GM21619 (cell line): ENCODE measurements around the gene DPYSL4.

ENCODE experiments used
- ATAC-seq: cut with Tn5 transposase; IDR thresholded peaks from one replicate; pipeline ENCODE4 v1.9.1; 2021; ENCODE audit not compliant: unreplicated experiment

DPYSL4 gene

GRCh38 chr10:132186488-132187429 lies at the start of gene DPYSL4:
Gene DPYSL4 (plus strand): TSS chr10:132186948. CDS start chr10:132187064, 116 bp downstream.
- no peak for ATAC-seq

- no peak for ATAC-seq
These were observed 49.4 kb upstream of the DPYSL4 start for GRCh38 chr10:132137111-132138072.

- ATAC-seq, result no peak
These were observed 48.6 kb upstream of the DPYSL4 start for GRCh38 chr10:132138133-132138532.

DNA sequence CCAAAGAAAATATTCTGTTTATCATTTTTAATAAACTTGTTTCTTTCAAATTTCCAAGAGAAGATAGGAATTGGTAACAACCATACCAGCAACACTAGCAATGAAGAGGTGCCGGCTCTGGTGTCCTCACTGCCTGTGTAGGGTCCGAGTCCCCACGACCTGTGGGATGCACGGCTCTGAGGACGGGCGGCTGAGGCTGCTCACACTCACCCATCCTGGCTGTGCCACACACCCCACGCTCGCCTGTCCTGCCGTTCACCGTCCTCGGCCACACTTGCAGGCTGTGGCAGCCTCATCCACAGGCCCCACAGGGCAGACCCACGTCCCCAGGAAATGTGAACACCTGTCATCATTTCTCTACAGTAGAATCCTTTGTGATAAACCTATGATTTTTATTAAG lies 48.2 kb upstream of the DPYSL4 start:
- no peak for ATAC-seq

DNA sequence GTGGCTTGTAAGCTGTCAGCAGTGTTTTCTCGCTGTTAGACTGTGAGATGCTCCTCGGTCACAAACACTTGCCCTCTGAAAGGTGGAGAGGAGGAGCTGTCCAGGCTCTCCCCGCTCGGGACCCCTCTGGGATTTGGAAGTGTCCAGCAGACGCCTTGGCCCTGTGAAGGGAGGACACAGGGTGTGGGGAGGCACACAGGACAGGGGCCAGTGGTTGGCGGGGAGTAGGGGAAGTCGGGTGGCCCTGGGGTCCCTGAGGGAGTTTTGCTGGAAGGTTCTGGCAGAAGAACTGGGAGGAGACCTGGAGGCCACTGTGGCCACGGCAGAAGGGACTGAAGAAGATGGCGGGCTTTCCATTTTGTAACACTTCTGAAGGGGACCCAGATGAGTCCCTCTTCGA lies 47.2 kb upstream of the DPYSL4 start:
- ATAC-seq, result no peak

- ATAC-seq, result no peak
These were observed 46.4 kb upstream of the DPYSL4 start for GRCh38 chr10:132140167-132140925.

DNA sequence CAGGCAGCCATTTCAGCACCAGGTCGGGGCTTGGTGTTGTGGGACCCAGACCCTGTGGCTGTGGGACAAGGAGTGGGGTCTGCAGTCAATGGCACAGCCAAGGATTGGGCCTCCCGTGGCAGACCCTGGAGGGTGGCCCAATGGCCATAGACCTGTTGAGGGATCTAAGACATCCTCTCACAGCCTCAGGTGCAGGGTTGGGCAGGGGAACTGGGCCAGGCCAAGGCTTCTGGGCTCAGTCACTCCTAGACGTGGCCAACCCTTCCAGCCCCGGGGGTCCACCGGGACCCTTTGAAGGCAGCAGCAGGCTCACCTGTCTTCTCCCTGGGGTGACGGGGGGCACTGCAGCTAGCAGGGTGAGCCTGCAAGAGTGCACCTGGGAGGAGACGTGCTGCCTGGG lies 45.7 kb upstream of the DPYSL4 start:
- ATAC-seq, result no peak

GRCh38 chr10:132141526-132142395 lies 45.0 kb upstream of the DPYSL4 start:
- ATAC-seq, result no peak

DNA sequence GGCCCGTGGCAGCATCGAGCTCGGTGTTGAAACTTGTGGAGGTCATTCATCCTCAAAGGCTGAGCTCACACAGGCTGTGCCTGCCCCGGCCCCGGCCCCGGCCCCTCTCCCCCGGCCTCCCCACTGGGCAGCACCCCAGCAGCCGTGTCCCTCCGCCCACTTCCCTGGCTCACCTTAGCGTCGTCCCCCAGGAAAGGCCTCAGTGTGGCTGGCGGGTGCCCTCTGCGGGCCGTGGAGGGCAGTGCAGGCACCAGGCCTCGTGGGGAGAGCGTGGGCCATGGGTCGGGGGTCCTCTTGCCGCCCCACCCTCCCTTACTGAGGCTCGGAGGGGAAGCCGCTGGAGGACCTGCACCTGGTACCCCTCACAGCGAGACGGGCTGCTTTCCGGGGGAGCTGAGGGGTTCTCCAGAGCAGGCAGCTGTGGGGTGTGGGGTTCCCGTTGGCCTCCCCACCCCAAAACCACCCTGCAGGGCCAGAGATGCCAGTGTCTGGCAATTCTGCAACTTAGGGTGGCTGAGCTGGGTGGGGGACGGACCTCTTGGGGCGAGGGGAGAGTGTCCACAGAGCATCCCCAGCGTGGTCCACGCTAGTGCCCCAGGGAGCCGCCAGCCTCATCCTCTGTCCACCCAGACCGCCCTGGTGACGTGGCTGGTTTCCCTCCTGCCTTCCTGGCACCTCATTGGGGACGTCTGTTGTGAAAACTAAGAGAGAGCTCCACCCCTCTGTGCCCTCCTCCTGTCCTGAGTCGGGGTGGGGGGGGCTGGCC lies 44.2 kb upstream of the DPYSL4 start:
- no peak for ATAC-seq

GRCh38 chr10:132143162-132143561 lies 43.6 kb upstream of the DPYSL4 start:
- ATAC-seq, result no peak

DNA sequence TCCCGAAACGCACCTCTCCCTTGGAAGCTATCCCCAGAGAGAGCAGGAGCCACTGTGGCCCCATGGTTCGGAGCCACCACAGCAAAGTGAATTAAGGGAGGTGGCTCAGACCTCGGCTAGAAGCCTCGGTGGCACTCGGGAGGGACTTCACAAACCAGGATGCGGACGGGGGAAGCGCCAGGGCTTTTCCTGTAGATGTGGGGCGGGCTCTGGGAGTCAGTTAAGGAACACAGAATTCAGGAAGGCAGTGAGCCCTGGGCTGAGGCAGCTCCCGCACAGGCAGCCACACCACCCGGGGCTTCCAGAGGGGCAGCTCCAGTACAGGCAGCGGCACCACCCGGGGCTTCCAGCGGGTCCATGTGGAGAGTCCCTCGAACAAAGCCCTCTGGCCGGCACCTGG lies 42.7 kb upstream of the DPYSL4 start:
- no peak for ATAC-seq

GRCh38 chr10:132145002-132145401 lies 41.7 kb upstream of the DPYSL4 start:
- ATAC-seq, result no peak

DNA sequence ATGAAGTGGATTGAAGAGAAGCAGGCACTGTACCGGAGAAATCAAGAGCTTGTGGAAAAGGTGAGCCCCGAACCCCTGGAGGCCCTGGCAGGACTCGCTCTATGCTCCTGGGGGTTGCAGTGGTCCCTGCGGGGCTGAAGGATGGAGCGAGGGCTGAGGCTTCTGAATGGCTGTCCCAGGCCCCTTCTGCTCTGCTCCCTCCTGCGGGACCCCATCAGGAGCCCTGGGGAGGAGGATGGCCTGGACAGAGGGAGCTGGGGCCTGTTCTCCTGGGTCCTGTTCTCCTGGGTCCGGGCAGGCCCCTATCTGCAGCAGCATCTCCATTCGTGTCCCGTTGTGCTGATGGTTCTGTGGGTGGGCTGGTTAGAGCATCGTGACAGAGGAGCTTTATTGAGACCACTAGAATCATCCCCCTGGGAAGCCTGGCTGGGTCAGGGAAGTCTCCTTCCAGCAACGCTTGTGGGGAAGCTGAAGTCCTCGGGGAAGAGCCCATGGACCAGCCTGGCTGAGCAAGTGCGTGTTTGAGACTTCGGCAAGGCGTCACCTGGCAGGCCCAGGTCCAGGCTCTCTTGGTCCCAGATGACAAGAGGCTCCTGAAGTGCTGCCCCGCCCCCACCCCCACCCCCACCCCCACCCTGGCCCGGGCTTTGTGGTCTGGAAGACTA lies 41.1 kb upstream of the DPYSL4 start:
- no peak for ATAC-seq

DNA sequence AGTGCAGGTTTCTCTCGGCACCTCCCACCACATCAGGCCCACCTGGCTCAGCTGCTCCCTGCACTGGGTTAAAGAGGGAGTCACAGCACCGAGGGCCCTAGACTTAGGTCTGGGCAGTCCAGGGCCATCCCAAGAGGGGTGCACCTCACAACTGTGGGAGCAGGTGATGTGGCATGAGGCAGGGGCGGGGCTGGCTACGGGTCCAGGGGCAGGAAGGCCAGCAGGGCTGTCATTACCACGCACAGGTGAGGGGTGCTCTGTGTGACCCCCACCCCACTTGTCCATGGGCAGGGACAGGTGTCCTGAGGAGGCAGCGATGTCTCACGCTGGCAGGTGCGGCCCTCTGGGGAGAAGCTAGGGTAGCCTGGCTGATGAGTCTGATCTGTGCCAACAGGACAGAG lies 40.5 kb upstream of the DPYSL4 start:
- ATAC-seq, result no peak

GRCh38 chr10:132146941-132147915 lies 39.5 kb upstream of the DPYSL4 start:
- no peak for ATAC-seq

DNA sequence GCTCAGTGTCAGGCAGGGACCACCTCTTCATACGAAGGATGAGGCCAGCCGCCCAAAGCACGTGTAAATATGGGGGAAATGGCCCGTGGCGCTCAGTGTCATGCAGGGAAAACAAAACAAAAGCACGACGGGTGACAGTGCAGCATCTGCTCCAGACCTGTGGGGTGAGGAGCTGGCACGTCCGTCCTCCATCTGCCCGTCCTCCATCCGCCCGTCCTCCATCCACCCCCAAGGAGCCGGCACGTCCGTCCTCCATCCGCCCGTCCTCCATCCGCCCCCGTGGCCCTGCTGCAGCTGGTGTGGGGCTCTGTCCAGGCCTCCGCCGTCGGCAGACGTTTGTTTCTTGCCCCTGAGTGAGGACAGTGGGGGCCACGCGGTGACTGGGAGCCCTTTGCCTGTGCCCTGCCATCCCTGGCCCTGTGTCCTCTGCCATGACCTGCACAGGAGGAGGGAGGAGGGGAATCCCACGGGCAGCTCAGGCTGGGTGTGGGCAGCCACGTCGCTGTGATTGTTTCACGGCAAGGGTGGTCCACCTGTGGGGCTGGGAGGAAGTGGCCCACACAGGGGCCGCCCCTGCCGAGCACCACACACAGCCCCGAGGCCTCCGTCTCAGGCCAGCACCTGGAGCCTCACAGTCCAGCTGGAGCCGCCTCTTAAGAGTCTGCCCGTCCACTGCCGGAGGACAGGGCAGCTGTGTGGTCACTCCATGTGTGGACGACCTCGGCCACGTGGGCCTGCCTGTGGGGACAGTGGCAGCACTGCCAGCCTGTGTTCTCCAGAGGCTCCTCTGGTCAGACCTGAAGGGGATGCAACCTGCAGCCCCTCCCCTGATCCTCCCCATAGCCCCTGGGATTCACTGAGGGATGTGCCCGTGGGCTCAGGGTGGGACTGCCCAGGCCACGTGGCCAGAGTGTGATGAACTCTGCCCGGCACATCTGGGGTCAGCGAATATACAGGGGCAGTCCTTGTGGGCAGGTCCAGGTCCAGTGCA lies 38.2 kb upstream of the DPYSL4 start:
- ATAC-seq, result no peak
